ENCODE data around the gene ENPP1.
A peak's percentile ranks its signal among the peaks of the same experiment; 100 is the strongest.

The ENPP1 gene

DNA sequence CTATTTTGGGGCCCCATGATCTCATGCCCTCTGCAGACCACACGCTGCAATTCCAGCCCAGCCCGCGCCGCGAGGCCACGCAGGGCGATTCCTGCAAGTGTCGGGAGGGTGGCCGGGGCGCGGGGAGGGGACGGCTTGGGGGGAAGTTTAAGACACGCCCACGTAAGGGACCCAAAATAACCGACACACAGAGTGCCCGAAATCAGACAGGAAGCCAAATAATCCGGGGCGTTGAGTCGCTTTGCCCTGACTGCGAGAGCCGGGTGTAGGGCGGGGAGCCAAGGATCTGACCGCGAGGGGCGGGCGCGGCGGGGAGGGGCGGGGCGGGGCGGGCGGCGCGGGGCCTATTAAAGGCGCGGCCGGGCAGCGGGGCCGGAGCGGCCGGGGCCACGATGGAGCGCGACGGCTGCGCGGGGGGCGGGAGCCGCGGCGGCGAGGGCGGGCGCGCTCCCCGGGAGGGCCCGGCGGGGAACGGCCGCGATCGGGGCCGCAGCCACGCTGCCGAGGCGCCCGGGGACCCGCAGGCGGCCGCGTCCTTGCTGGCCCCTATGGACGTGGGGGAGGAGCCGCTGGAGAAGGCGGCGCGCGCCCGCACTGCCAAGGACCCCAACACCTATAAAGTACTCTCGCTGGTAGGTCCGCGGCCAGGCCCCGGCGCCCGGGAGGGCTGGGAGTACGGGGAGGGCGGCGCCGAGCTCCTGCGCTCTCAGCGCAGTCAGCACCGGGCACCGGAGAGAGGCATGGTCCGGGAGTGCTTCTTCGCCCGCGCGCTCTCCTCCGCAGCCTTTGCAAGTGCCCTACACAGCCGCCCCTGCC is at the start of gene ENPP1:
Gene ENPP1, plus strand, starts transcription at position 377 of the 816 bp plus-strand sequence. Its CDS starts 16 bp downstream, at position 393.
- TF ChIP-seq CTCF (conservative IDR thresholded peaks at IDR 0.05; ENCODE audit: low read depth, low read length) = peak; percentile 22
- peak; percentile 60 for DNase-seq (ENCODE audit: low read depth)
- peak within 1 kb of the TSS; percentile 70 for H3K4me3 ChIP-seq (ENCODE audit: low read depth, low read length)

DNA sequence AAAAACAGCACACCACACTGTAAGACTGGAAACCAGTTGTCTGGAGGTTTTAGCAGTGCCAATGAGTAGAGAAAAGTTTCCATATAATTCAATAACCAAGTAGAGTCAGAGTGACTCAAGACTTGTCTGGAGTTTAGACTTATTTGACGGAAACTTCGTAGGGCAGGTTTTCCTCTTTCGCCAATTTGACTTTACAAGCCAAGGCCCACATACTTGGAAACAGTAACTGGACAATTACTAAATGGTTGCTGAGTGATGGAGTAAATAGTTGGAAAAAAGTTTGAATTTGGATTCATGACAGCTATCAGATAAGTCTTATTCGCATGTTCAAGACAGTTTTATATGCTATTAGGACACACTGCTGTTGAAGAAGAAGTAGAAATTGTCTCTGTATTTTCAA is 48.9 kb upstream of the ENPP1 start:
- H3K4me3 ChIP-seq (ENCODE audit: low read depth, low read length) = no peak overlapping the region
- DNase-seq (ENCODE audit: low read depth) = no peak
- no peak for TF ChIP-seq CTCF (conservative IDR thresholded peaks at IDR 0.05; ENCODE audit: low read depth, low read length)

DNA sequence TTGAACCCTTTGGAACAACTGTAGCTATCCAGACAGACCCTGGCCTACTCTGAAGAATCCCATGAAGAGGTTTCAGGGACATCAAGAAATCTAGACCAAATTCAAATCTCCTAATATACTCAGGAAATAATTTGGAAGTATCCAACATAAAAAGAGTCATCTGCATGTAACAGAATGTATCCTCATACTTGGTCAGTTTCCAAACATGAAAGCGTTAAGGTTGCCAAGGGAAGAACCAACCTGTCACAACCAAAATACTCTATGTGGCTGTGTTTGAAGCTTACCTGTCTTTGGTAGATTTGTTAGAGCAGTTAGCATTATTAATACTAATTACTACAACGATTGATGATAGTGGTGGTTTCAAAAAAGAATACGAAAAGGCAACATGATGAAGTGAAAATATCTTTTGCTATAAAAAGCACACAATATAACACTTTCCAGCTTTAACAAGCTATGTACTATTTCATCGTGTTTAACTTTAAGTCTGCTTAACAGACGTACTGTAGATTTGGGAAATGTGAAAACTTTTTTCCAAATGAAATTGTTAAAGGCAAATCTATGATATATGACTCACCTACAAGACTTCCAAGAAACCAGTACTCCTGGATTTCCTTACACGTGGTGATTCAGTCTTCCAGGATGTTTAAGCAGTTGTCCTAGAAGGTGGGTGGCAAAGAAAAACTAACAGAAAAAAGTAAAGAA is 46.6 kb upstream of the ENPP1 start:
- DNase-seq (ENCODE audit: low read depth) = peak; percentile 14
- no peak overlapping the region for H3K4me3 ChIP-seq (ENCODE audit: low read depth, low read length)
- no peak for TF ChIP-seq CTCF (conservative IDR thresholded peaks at IDR 0.05; ENCODE audit: low read depth, low read length)

- H3K4me3 ChIP-seq (ENCODE audit: low read depth, low read length) = no peak overlapping the region
- DNase-seq (ENCODE audit: low read depth) = no peak
- TF ChIP-seq CTCF (conservative IDR thresholded peaks at IDR 0.05; ENCODE audit: low read depth, low read length) = no peak
Observed at GRCh38 chr6:131761762-131762067, 46.1 kb upstream of the ENPP1 start.

DNA sequence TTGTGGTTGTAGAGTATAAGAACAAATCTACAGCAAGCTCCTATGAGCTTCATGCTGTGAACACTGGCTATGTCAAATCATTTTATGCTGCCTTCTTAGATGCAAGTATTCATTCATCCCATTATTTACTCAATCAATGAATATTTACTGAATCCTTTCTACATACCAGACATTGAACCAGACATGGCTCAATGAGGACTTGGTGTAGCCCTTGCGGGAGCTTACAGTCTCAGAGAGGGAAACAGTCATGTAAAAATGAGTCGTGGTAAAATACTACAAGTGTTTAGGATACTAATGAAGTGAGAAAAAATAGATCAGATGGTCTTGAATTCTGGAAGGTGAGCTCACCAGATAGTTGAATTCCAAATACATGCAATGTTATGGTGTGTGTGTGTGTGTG is 44.8 kb upstream of the ENPP1 start:
- no peak for TF ChIP-seq CTCF (conservative IDR thresholded peaks at IDR 0.05; ENCODE audit: low read depth, low read length)
- DNase-seq (ENCODE audit: low read depth) = no peak
- no peak overlapping the region for H3K4me3 ChIP-seq (ENCODE audit: low read depth, low read length)

- no peak for DNase-seq (ENCODE audit: low read depth)
- H3K4me3 ChIP-seq (ENCODE audit: low read depth, low read length) = no peak overlapping the region
- TF ChIP-seq CTCF (conservative IDR thresholded peaks at IDR 0.05; ENCODE audit: low read depth, low read length) = no peak
Observed at GRCh38 chr6:131763749-131764148, 44.1 kb upstream of the ENPP1 start.

Measured in choroid plexus epithelial cell (primary cell).